ENCODE data around the gene PTPRR.

- TF ChIP-seq POLR2A (IDR thresholded peaks at IDR 0.05): no peak
- no peak for TF ChIP-seq CTCF (IDR thresholded peaks at IDR 0.05)
Observed at GRCh38 chr12:70590549-70591226, 329.9 kb downstream of the PTPRR start.

Measured in adrenal gland (tissue), 5 donors.